Thymus (tissue), 11 donors: ENCODE results near the gene SLC22A14. TPM values are rescaled to one million over a fixed set of nuclear protein-coding genes. Genes with fewer than 3 reads are reported as not detected.

Experiments used
- DNase-seq, 9 donors: peaks; one replicate each; pipeline ENCODE4 v3.0.0-alpha.2; 2013; ENCODE audit warnings: low spot score in 9 of 9, low read depth in 6 of 9, missing footprints in 1 of 9
- H3K27ac ChIP-seq, 2 donors: one replicate each; pipeline ENCODE4 v1.5.1; 2013; ENCODE audit warnings: control low read depth in 1 of 2, low read depth in 1 of 2, low read length in 1 of 2, mild to moderate bottlenecking in 1 of 2, moderate library complexity in 1 of 2
- H3K27me3 ChIP-seq, 2 donors: one replicate each; pipeline ENCODE4 v1.5.1; 2013; ENCODE audit warnings: low read length in 1 of 2; ENCODE audit not compliant: control insufficient read depth in 2 of 2, insufficient read depth in 1 of 2
- H3K36me3 ChIP-seq, 2 donors: one replicate each; pipeline ENCODE4 v1.5.1; 2013; ENCODE audit warnings: low read length in 1 of 2, mild to moderate bottlenecking in 1 of 2, moderate library complexity in 1 of 2; ENCODE audit not compliant: control insufficient read depth in 2 of 2, insufficient read depth in 2 of 2
- H3K4me1 ChIP-seq, 2 donors: one replicate each; pipeline ENCODE4 v1.5.1; 2013; ENCODE audit warnings: low read length in 2 of 2; ENCODE audit not compliant: control insufficient read depth in 2 of 2, insufficient read depth in 2 of 2
- H3K4me3 ChIP-seq, 2 donors: one replicate each; pipeline ENCODE4 v1.5.1; 2013; ENCODE audit warnings: low read length in 2 of 2, control low read depth in 1 of 2, mild to moderate bottlenecking in 1 of 2
- H3K9me3 ChIP-seq, 2 donors: one replicate each; pipeline ENCODE4 v1.5.1; 2013; ENCODE audit warnings: low read length in 1 of 2, mild to moderate bottlenecking in 1 of 2; ENCODE audit not compliant: control insufficient read depth in 2 of 2, insufficient read depth in 1 of 2
- WGBS: extraction: QIAGEN DNeasy Blood & Tissue Kit; methylation state at CpG from one replicate; pipeline ENCODE4 v1.1.7; 2013; 5-methylcytosine and 5-hydroxymethylcytosine counted together
- polyA plus RNA-seq: library from polyadenylated mRNA; stranded (reverse); fragments of 200-250 nt; gene quantifications from one replicate; pipeline ENCODE4 v1.2.3, GENCODE V29; 2013
- total RNA-seq: library from RNA; stranded (reverse); fragments of 120-200 nt; gene quantifications from one replicate; pipeline ENCODE4 v1.2.4, GENCODE V29; 2013
- donor health status: healthy.

The SLC22A14 gene
- total and polyA plus RNA-seq, 2 donors: 0.05 to 0.21 TPM

- 2% methylated on average over 85 of the region's 85 CpGs for WGBS
- H3K27me3 ChIP-seq: no peaks in the 10 kb centered on the region
- H3K36me3 ChIP-seq: no peaks in the 10 kb centered on the region
- peak within 1 kb of the TSS; percentile 56 to 83 for H3K4me3 ChIP-seq
- H3K27ac ChIP-seq: no peak within 1 kb of the TSS
- H3K4me1 ChIP-seq: peaks cover 7% of the 10 kb centered on the region in 2 donors
- DNase-seq: peak; percentile 34 to 84 (median 64)
- no peaks in the 10 kb centered on the region for H3K9me3 ChIP-seq
These were observed 64.7 kb downstream of the SLC22A14 start, which contains the start of gene XYLB for GRCh38 chr3:38346587-38347410. Gene XYLB (plus strand): TSS chr3:38346785. CDS start chr3:38346869, 84 bp downstream.

- Histone ChIP-seq H3K4me3 (peak overlapping the region; percentile 56 to 83), H3K27me3 (no peaks in the 10 kb centered on the region), H3K4me1 (peaks cover 7% of the 10 kb centered on the region in 2 donors), H3K36me3 (no peaks in the 10 kb centered on the region), H3K27ac (no peak overlapping the region), H3K9me3 (no peaks in the 10 kb centered on the region)
- 94% methylated on average over 19 of the region's 19 CpGs for WGBS
- no peak for DNase-seq
These were observed 65.5 kb downstream of the SLC22A14 start for GRCh38 chr3:38347421-38348200.

- Histone ChIP-seq H3K4me3 (no peak overlapping the region), H3K4me1 (peaks cover 7% of the 10 kb centered on the region in 2 donors), H3K36me3 (no peaks in the 10 kb centered on the region), H3K9me3 (no peaks in the 10 kb centered on the region), H3K27ac (no peak overlapping the region), H3K27me3 (no peaks in the 10 kb centered on the region)
- DNase-seq: no peak
- 96% methylated on average over 4 of the region's 4 CpGs for WGBS
These were observed 66.8 kb downstream of the SLC22A14 start for GRCh38 chr3:38348903-38349302.

GRCh38 chr3:38349684-38350359 is 67.7 kb downstream of the SLC22A14 start:
- WGBS: 97% methylated on average over 8 of the region's 8 CpGs
- Histone ChIP-seq H3K27me3 (no peaks in the 10 kb centered on the region), H3K4me3 (no peak overlapping the region), H3K9me3 (no peaks in the 10 kb centered on the region), H3K36me3 (no peaks in the 10 kb centered on the region), H3K27ac (no peak overlapping the region), H3K4me1 (peaks cover 7% of the 10 kb centered on the region in 2 donors)
- DNase-seq: no peak

- DNase-seq: no peak
- H3K9me3 ChIP-seq: no peaks in the 10 kb centered on the region
- H3K4me3 ChIP-seq: no peak overlapping the region
- 96% methylated on average over 4 of the region's 4 CpGs for WGBS
- H3K36me3 ChIP-seq: peaks cover 0 to 2% of the 10 kb centered on the region in 2 donors
- H3K27me3 ChIP-seq: no peaks in the 10 kb centered on the region
- no peak overlapping the region for H3K27ac ChIP-seq
- peaks cover 0 to 3% of the 10 kb centered on the region in 2 donors for H3K4me1 ChIP-seq
These were observed 71.1 kb downstream of the SLC22A14 start for GRCh38 chr3:38353151-38353550.

- peak overlapping the region in 1 of 2 donors; percentile 19 for H3K27ac ChIP-seq
- no peak overlapping the region for H3K4me3 ChIP-seq
- no peaks in the 10 kb centered on the region for H3K27me3 ChIP-seq
- peaks cover 0 to 3% of the 10 kb centered on the region in 2 donors for H3K4me1 ChIP-seq
- DNase-seq: no peak
- 73% methylated on average over 4 of the region's 4 CpGs for WGBS
- no peaks in the 10 kb centered on the region for H3K9me3 ChIP-seq
- H3K36me3 ChIP-seq: peaks cover 0 to 2% of the 10 kb centered on the region in 2 donors
These were observed 72.7 kb downstream of the SLC22A14 start for GRCh38 chr3:38354588-38355330.

GRCh38 chr3:38359038-38359437 is 76.9 kb downstream of the SLC22A14 start:
- H3K9me3 ChIP-seq: no peaks in the 10 kb centered on the region
- 97% methylated on average over 6 of the region's 6 CpGs for WGBS
- no peak overlapping the region for H3K27ac ChIP-seq
- peaks cover 0 to 7% of the 10 kb centered on the region in 2 donors for H3K36me3 ChIP-seq
- peaks cover 0 to 5% of the 10 kb centered on the region in 2 donors for H3K4me1 ChIP-seq
- H3K27me3 ChIP-seq: no peaks in the 10 kb centered on the region
- DNase-seq: no peak
- no peak overlapping the region for H3K4me3 ChIP-seq

GRCh38 chr3:38360345-38360744 is 78.3 kb downstream of the SLC22A14 start:
- H3K27me3 ChIP-seq: no peaks in the 10 kb centered on the region
- no peak for DNase-seq
- 84% methylated on average over 3 of the region's 3 CpGs for WGBS
- H3K27ac ChIP-seq: no peak overlapping the region
- no peaks in the 10 kb centered on the region for H3K9me3 ChIP-seq
- no peak overlapping the region for H3K4me3 ChIP-seq
- peaks cover 0 to 16% of the 10 kb centered on the region in 2 donors for H3K4me1 ChIP-seq
- peaks cover 0 to 7% of the 10 kb centered on the region in 2 donors for H3K36me3 ChIP-seq
